ENCODE results near the gene C2CD3. TPM values are rescaled to one million over a fixed set of nuclear protein-coding genes. Genes with fewer than 3 reads are reported as not detected.
A peak's percentile ranks its signal among the peaks of the same experiment; 100 is the strongest.

C2CD3 gene
- total and polyA plus RNA-seq, 2 of the 4 experiments (the other 2 are of a cell fraction) = 11.1 to 19.2 TPM

DNA sequence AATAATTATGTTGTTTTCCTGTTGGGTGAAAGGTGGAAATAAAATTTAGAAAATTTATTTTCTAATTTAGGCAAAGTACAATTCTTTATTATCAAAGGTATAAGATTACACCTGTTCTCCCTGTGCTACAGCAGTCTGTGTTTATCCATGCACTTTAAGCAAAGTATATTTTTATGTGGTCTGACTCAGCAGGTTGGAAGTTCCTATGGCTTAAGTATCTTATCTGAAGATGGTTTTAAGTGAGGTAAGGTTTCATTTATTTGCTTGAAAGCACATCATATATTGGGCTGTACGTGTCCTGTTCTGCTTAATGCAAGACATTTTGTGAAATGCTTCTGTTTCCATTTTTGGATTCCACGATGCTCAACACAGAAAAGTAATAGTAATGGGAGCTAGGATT is 14.9 kb upstream of the C2CD3 start:
- DNase-seq (peak; percentile 83), ATAC-seq (ENCODE audit: low read depth) (peak; percentile 90)
- Histone ChIP-seq H4K91ac (ENCODE audit: insufficient read depth, low read depth, low read length) (no peak overlapping the region), H3K18ac (ENCODE audit: low read depth, low read length) (no peak overlapping the region), H3K4me3 (ENCODE audit: insufficient read depth, low read depth, low read length) (no peak overlapping the region), H3K9me1 (ENCODE audit: insufficient read depth, low read length) (peaks cover 6% of the 10 kb centered on the region; the same call in 1 of the 2 replicates), H3K9ac (ENCODE audit: low read depth, low read length) (no peak overlapping the region), H2BK5ac (ENCODE audit: low read depth, low read length, poor library complexity, severe bottlenecking) (no peak overlapping the region), H3K27ac (ENCODE audit: insufficient read depth, low read length) (no peak overlapping the region), H2AK5ac (ENCODE audit: low read depth, low read length) (no peak overlapping the region), H3K79me1 (ENCODE audit: low read depth in 1 of 2, low read length in 2 of 2) (peaks cover 33 to 66% of the 10 kb centered on the region in 2 experiments), H3K14ac (replicated peaks; ENCODE audit: low read depth, low read length) (no peak overlapping the region), H2BK120ac (ENCODE audit: low read depth, low read length) (no peak overlapping the region), H3K4ac (ENCODE audit: low read depth, low read length) (no peak overlapping the region), H4K5ac (ENCODE audit: low read depth, low read length) (no peak overlapping the region), H2AK9ac (replicated peaks; ENCODE audit: low read depth, low read length, poor library complexity) (no peak overlapping the region), H4K20me1 (ENCODE audit: insufficient read depth, low read length) (peaks cover 39% of the 10 kb centered on the region), H3K23ac (ENCODE audit: low read depth, low read length) (no peak overlapping the region), H3K9me3 (ENCODE audit: control insufficient read depth, insufficient read depth, low read length) (no peaks in the 10 kb centered on the region), H2BK20ac (ENCODE audit: low read depth, low read length) (no peak overlapping the region), H3K4me1 (ENCODE audit: control insufficient read depth, insufficient read depth, low read length) (no peaks in the 10 kb centered on the region), H3K4me2 (ENCODE audit: low read depth, low read length) (peak overlapping the region; percentile 36; the same call in 1 of the 2 replicates), H3K36me3 (ENCODE audit: control insufficient read depth, insufficient read depth, low read length) (no peaks in the 10 kb centered on the region), H2AFZ (replicated peaks; ENCODE audit: low read length, poor library complexity) (no peak overlapping the region), H3K56ac (ENCODE audit: extremely low read depth, insufficient read depth, low read length) (no peak overlapping the region), H2BK15ac (ENCODE audit: low read depth, low read length) (no peak overlapping the region), H4K8ac (ENCODE audit: low read depth in 2 of 2, low read length in 2 of 2) (no peak overlapping the region), H3K27me3 (ENCODE audit: control insufficient read depth, insufficient read depth, low read length) (no peaks in the 10 kb centered on the region)
- in situ Hi-C loops (cut with MboI; ENCODE audit: low sequenced_read_pairs) (no loop called here), intact Hi-C loops (cut with micrococcal nuclease) (no loop called here), dilution Hi-C loops (cut with HindIII; ENCODE audit: low sequenced_read_pairs, unreplicated experiment) (no loop called here)
- no CpG with 5 or more reads among the region's 2 CpGs for WGBS, 2 experiments (ENCODE audit: extremely low coverage in 2 of 2, insufficient read length in 1 of 2)
- no TSS peak for BruUV-seq (replicated peaks)
- CTCF ChIA-PET = no interaction called here
- POLR2A ChIA-PET (ENCODE audit: unreplicated experiment) = no interaction called here
- peak; percentile 59 for TF ChIP-seq RCOR1 (IDR thresholded peaks at IDR 0.05; ENCODE audit: insufficient replicate concordance, low read length)
- TF ChIP-seq, protein P1, sequence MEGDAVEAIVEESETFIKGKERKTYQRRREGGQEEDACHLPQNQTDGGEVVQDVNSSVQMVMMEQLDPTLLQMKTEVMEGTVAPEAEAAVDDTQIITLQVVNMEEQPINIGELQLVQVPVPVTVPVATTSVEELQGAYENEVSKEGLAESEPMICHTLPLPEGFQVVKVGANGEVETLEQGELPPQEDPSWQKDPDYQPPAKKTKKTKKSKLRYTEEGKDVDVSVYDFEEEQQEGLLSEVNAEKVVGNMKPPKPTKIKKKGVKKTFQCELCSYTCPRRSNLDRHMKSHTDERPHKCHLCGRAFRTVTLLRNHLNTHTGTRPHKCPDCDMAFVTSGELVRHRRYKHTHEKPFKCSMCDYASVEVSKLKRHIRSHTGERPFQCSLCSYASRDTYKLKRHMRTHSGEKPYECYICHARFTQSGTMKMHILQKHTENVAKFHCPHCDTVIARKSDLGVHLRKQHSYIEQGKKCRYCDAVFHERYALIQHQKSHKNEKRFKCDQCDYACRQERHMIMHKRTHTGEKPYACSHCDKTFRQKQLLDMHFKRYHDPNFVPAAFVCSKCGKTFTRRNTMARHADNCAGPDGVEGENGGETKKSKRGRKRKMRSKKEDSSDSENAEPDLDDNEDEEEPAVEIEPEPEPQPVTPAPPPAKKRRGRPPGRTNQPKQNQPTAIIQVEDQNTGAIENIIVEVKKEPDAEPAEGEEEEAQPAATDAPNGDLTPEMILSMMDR (conservative IDR thresholded peaks at IDR 0.05; ENCODE audit: low read depth, low read length) = no peak
- peak; percentile 60 for TF ChIP-seq MAFK (IDR thresholded peaks at IDR 0.05; ENCODE audit: low read depth, low read length)
- TF ChIP-seq BHLHE40 (IDR thresholded peaks at IDR 0.05; ENCODE audit: low read depth, low read length) = no peak
- peak; percentile 44; the same call in 1 of the 2 replicates for TF ChIP-seq CEBPB (IDR thresholded peaks at IDR 0.05; ENCODE audit: low read depth, low read length)
